NB4 (cell line): ENCODE measurements around the gene NFKBIE.

Experiments
- DNase-seq: peaks from one replicate; pipeline ENCODE4 v3.0.0; 2010; ENCODE audit warnings: low read depth
- H3K4me3 ChIP-seq: one replicate; pipeline ENCODE4 v1.5.1; 2011; ENCODE audit warnings: mild to moderate bottlenecking, low read depth, low read length, moderate library complexity
- MYC ChIP-seq: IDR thresholded peaks from 2 replicates; pipeline ENCODE4 v1.6.1; 2011; ENCODE audit warnings: low read depth, low read length
- POLR2A ChIP-seq: IDR thresholded peaks from 2 replicates; pipeline ENCODE4 v1.6.1; 2011; ENCODE audit warnings: mild to moderate bottlenecking; ENCODE audit not compliant: insufficient read length; ENCODE audit errors: extremely low read depth
- TF ChIP-seq, protein P1 (sequence below): IDR thresholded peaks from 2 replicates; pipeline ENCODE4 v1.6.1; 2011; ENCODE audit warnings: low read depth, low read length
- TF ChIP-seq, protein P2 (sequence below): IDR thresholded peaks from one replicate; pipeline ENCODE4 v1.5.1; 2012; ENCODE audit warnings: low read depth, low read length

The NFKBIE gene

DNA sequence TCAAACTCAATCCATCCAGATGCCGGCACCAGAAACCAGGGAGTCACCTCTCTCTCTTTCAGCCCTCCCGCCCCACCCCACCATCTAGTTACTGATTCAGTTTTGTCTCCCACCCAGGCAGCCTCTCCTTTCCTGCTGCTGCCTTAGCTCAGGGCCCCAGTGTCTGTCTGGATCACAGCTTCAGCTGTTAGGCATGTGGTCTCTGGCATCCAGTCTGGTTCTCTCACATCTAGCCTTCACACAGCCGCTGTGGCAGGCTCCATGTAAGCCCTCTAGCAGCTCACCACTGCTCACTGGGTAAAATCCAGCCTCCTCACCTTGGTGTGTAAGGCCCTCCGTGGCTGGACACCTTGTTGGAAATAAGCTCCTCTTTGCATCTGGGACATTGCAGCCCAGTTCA lies 26.5 kb upstream of the NFKBIE start:
- TF ChIP-seq MYC (no peak), POLR2A (peak; percentile 16)
- TF ChIP-seq, protein P1, sequence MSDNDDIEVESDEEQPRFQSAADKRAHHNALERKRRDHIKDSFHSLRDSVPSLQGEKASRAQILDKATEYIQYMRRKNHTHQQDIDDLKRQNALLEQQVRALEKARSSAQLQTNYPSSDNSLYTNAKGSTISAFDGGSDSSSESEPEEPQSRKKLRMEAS: no peak
- TF ChIP-seq, protein P2, sequence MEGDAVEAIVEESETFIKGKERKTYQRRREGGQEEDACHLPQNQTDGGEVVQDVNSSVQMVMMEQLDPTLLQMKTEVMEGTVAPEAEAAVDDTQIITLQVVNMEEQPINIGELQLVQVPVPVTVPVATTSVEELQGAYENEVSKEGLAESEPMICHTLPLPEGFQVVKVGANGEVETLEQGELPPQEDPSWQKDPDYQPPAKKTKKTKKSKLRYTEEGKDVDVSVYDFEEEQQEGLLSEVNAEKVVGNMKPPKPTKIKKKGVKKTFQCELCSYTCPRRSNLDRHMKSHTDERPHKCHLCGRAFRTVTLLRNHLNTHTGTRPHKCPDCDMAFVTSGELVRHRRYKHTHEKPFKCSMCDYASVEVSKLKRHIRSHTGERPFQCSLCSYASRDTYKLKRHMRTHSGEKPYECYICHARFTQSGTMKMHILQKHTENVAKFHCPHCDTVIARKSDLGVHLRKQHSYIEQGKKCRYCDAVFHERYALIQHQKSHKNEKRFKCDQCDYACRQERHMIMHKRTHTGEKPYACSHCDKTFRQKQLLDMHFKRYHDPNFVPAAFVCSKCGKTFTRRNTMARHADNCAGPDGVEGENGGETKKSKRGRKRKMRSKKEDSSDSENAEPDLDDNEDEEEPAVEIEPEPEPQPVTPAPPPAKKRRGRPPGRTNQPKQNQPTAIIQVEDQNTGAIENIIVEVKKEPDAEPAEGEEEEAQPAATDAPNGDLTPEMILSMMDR: no peak

DNA sequence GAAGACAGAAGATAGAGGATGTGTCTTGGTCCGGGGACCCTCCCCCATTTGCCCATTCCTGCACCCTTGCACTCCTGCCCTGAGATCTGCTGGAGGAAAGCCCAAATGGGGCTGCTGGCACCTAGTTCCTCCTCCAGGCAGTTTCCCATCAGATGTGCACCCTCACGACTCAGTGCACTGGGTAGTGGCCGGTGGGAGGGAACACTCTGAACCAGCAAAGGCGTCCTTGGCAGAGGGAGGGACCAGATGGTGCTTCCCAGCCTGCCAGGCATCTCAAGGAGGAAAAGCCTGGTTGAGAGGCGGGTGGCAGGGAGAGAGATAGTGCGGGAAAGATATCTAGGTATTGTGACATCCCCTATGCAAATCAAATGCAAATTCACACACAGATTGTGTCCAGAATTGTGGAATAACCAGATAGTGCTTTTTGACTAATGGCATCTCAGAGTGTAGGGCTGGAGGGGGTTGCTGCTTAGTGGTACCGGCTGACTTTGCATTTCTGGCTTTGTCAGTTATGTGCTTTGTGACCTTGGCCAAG lies 24.4 kb upstream of the NFKBIE start:
- no peak overlapping the region for H3K4me3 ChIP-seq
- TF ChIP-seq, protein P2: no peak
- no peak for TF ChIP-seq MYC
- no peak for TF ChIP-seq POLR2A
- TF ChIP-seq, protein P1: no peak
- no peak for DNase-seq

More for the DNA sequence above, 26.5 kb upstream of the NFKBIE start:
- no peak overlapping the region for H3K4me3 ChIP-seq
- no peak for DNase-seq

DNA sequence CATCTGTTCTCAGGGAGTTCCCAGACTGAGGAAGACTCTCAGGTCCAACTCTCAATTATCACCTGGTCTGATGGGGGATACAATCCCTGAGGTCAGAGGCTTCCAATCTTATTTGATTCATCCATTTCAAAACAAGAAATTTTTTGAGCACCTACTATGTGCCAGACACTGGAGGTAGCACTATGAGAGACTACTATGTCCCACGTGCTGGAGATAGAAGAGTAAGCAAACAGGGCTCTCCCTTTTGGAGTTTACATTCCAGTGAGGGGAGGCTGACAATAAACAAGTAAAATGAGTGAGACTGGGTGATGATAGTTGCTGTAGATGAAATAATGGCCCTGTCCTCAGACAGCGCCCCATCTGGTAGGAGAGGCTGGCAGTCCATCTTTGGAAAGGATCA lies 21.4 kb upstream of the NFKBIE start:
- DNase-seq: no peak
- no peak overlapping the region for H3K4me3 ChIP-seq
- TF ChIP-seq, protein P2: peak; percentile 1
- no peak for TF ChIP-seq MYC

DNA sequence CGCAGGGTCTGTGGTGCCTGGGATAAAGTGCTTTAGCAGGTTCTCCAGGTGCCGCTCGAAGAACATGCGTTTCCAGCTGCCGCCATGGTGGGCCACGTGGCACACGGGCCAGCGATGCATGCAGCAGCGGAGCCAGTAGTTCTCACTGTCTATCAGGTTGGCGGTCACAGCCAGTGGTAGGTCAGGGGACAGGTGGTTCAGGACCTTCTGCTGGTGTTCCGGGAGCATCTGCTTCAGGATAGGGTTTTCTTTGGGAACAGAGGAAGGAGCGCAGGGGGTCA lies 20.9 kb upstream of the NFKBIE start:
- TF ChIP-seq POLR2A (no peak), MYC (no peak)
- TF ChIP-seq, protein P2: no peak
- TF ChIP-seq, protein P1: no peak
- H3K4me3 ChIP-seq: no peak overlapping the region
- DNase-seq: no peak

DNA sequence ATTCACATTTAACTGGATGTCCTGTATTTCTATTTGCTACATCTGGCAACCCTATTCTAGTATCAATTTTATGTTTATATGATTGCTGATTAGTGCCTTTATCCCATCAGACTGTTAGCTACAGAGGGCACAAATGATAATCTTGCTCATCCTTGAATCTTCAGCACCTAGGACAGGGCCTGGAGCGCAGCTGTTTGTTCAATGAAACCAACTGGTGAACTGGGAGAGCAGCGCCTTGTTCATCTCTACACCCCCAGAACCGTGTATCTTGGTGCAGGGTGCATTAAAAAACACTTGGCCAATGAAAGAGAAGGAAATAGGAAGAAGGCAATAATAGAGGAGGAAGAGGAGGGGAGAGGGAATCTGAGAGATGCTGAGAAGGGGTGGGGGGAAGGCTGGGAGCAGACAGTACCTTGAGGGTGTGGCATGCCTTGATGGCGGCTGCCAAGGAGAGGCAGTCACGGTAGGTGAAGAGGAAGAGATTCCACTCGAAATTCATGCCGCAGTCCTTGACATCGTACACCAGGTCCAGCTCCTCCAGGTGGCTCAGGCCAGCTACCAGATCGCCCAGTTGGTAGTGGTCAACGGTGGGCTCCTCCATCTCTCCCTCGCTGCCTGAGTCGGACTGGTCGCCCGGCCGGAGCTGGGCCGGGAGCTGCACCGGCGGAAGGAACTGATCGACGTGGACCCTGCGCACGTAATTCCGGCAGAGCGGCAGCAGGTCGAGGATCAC lies 20.4 kb upstream of the NFKBIE start:
- H3K4me3 ChIP-seq: no peak overlapping the region
- TF ChIP-seq, protein P1: no peak
- TF ChIP-seq POLR2A: no peak
- TF ChIP-seq, protein P2: no peak
- no peak for TF ChIP-seq MYC
- DNase-seq: peak; percentile 50

DNA sequence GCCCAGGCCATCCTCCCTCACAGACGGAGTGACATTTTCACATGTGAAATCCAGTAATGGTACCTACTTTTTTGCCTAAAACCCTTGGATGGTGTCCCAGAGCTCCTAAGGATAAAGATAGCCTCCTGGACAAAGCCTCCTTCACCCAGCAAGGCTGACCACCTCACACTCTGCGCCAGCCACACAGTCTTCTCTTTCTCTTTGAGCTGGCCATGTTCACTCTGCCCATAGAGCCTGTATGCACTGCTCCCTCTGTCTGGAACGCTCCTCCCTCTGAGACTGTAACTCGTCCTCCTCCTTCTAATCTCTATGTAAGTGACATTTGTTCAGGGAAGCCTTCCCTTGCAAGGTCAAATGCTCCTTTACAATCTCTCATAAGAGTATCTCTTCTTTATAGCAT lies 19.5 kb upstream of the NFKBIE start:
- TF ChIP-seq, protein P1: no peak
- TF ChIP-seq, protein P2: no peak
- TF ChIP-seq POLR2A (no peak), MYC (no peak)
- DNase-seq: no peak
- no peak overlapping the region for H3K4me3 ChIP-seq
